ENCODE measurements around the gene TJP1.

The TJP1 gene

GRCh38 chr15:29685156-29686078, 136.9 kb downstream of the TJP1 start:
- Histone ChIP-seq H4K5ac (ENCODE audit: low read length) (no peak overlapping the region), H3K4me3 (ENCODE audit: low read length) (no peak overlapping the region), H3K9ac (ENCODE audit: low read length) (no peak overlapping the region), H3K27ac (ENCODE audit: low read depth, low read length) (no peak overlapping the region), H3K36me3 (ENCODE audit: control insufficient read depth, insufficient read depth, low read length) (no peaks in the 10 kb centered on the region), H3K56ac (ENCODE audit: low read length) (no peak overlapping the region), H2BK5ac (ENCODE audit: low read length) (no peak overlapping the region), H2AK5ac (ENCODE audit: low read length) (no peak overlapping the region), H3K18ac (ENCODE audit: low read length) (no peak overlapping the region), H3K4ac (ENCODE audit: low read depth, low read length) (no peak overlapping the region), H3K23ac (ENCODE audit: low read length) (no peak overlapping the region), H3K4me1 (ENCODE audit: control insufficient read depth, low read depth, low read length) (no peaks in the 10 kb centered on the region), H3K79me2 (ENCODE audit: control insufficient read depth, insufficient read depth, low read length) (no peaks in the 10 kb centered on the region), H4K8ac (ENCODE audit: low read depth, low read length) (no peak overlapping the region), H3K4me2 (ENCODE audit: low read length) (no peak overlapping the region), H2BK120ac (ENCODE audit: low read depth, low read length) (no peak overlapping the region), H3K79me1 (ENCODE audit: low read length) (no peaks in the 10 kb centered on the region), H3K27me3 (ENCODE audit: insufficient read depth, low read length, poor library complexity) (no peaks in the 10 kb centered on the region), H2BK15ac (replicated peaks; ENCODE audit: low read depth) (no peak overlapping the region)
- WGBS (ENCODE audit: extremely low coverage, insufficient coverage, low lambda C conversion rate) = no CpG with 5 or more reads among the region's 20 CpGs
- no peak for DNase-seq

GRCh38 chr15:29682781-29683180, 139.5 kb downstream of the TJP1 start:
- H3K18ac ChIP-seq (ENCODE audit: low read length) = no peak overlapping the region
- H2BK15ac ChIP-seq (replicated peaks; ENCODE audit: low read depth) = no peak overlapping the region
- no peak overlapping the region for H2AK5ac ChIP-seq (ENCODE audit: low read length)
- H3K9ac ChIP-seq (ENCODE audit: low read length) = no peak overlapping the region
- no peaks in the 10 kb centered on the region for H3K79me2 ChIP-seq (ENCODE audit: control insufficient read depth, insufficient read depth, low read length)
- no peak overlapping the region for H2BK120ac ChIP-seq (ENCODE audit: low read depth, low read length)
- H3K23ac ChIP-seq (ENCODE audit: low read length) = no peak overlapping the region
- no peak overlapping the region for H4K8ac ChIP-seq (ENCODE audit: low read depth, low read length)
- H4K5ac ChIP-seq (ENCODE audit: low read length) = no peak overlapping the region
- no peak overlapping the region for H3K4ac ChIP-seq (ENCODE audit: low read depth, low read length)
- no peak overlapping the region for H3K27ac ChIP-seq (ENCODE audit: low read depth, low read length)
- H3K4me3 ChIP-seq (ENCODE audit: low read length) = no peak overlapping the region
- H3K79me1 ChIP-seq (ENCODE audit: low read length) = no peaks in the 10 kb centered on the region
- no peak overlapping the region for H3K56ac ChIP-seq (ENCODE audit: low read length)
- H3K27me3 ChIP-seq (ENCODE audit: insufficient read depth, low read length, poor library complexity) = no peaks in the 10 kb centered on the region
- H3K4me2 ChIP-seq (ENCODE audit: low read length) = no peak overlapping the region
- no CpG with 5 or more reads among the region's 3 CpGs for WGBS (ENCODE audit: extremely low coverage, insufficient coverage, low lambda C conversion rate)
- no peak for DNase-seq
- H3K36me3 ChIP-seq (ENCODE audit: control insufficient read depth, insufficient read depth, low read length) = no peaks in the 10 kb centered on the region
- H3K4me1 ChIP-seq (ENCODE audit: control insufficient read depth, low read depth, low read length) = no peaks in the 10 kb centered on the region
- no peak overlapping the region for H2BK5ac ChIP-seq (ENCODE audit: low read length)

- Histone ChIP-seq H4K5ac (ENCODE audit: low read length) (no peak overlapping the region), H2AK5ac (ENCODE audit: low read length) (no peak overlapping the region), H3K4me1 (ENCODE audit: control insufficient read depth, low read depth, low read length) (no peaks in the 10 kb centered on the region), H3K4ac (ENCODE audit: low read depth, low read length) (no peak overlapping the region), H3K36me3 (ENCODE audit: control insufficient read depth, insufficient read depth, low read length) (no peaks in the 10 kb centered on the region), H2BK120ac (ENCODE audit: low read depth, low read length) (no peak overlapping the region), H3K4me2 (ENCODE audit: low read length) (no peak overlapping the region), H2BK15ac (replicated peaks; ENCODE audit: low read depth) (no peak overlapping the region), H3K4me3 (ENCODE audit: low read length) (no peak overlapping the region), H3K18ac (ENCODE audit: low read length) (no peak overlapping the region), H3K79me1 (ENCODE audit: low read length) (no peaks in the 10 kb centered on the region), H3K27ac (ENCODE audit: low read depth, low read length) (no peak overlapping the region), H3K27me3 (ENCODE audit: insufficient read depth, low read length, poor library complexity) (no peaks in the 10 kb centered on the region), H4K8ac (ENCODE audit: low read depth, low read length) (no peak overlapping the region), H3K9ac (ENCODE audit: low read length) (no peak overlapping the region), H3K79me2 (ENCODE audit: control insufficient read depth, insufficient read depth, low read length) (no peaks in the 10 kb centered on the region), H3K56ac (ENCODE audit: low read length) (no peak overlapping the region), H3K23ac (ENCODE audit: low read length) (no peak overlapping the region), H2BK5ac (ENCODE audit: low read length) (no peak overlapping the region)
- no CpG with 5 or more reads among the region's 4 CpGs for WGBS (ENCODE audit: extremely low coverage, insufficient coverage, low lambda C conversion rate)
- DNase-seq = no peak
These were observed 139.9 kb downstream of the TJP1 start for GRCh38 chr15:29682361-29682760.

GRCh38 chr15:29681946-29682345, 140.3 kb downstream of the TJP1 start:
- DNase-seq = no peak
- Histone ChIP-seq H3K27ac (ENCODE audit: low read depth, low read length) (no peak overlapping the region), H3K23ac (ENCODE audit: low read length) (no peak overlapping the region), H3K9ac (ENCODE audit: low read length) (no peak overlapping the region), H3K4ac (ENCODE audit: low read depth, low read length) (no peak overlapping the region), H4K8ac (ENCODE audit: low read depth, low read length) (no peak overlapping the region), H3K4me2 (ENCODE audit: low read length) (no peak overlapping the region), H2BK15ac (replicated peaks; ENCODE audit: low read depth) (no peak overlapping the region), H3K36me3 (ENCODE audit: control insufficient read depth, insufficient read depth, low read length) (no peaks in the 10 kb centered on the region), H3K56ac (ENCODE audit: low read length) (no peak overlapping the region), H4K5ac (ENCODE audit: low read length) (no peak overlapping the region), H3K18ac (ENCODE audit: low read length) (no peak overlapping the region), H3K4me1 (ENCODE audit: control insufficient read depth, low read depth, low read length) (no peaks in the 10 kb centered on the region), H2BK5ac (ENCODE audit: low read length) (no peak overlapping the region), H3K79me1 (ENCODE audit: low read length) (no peaks in the 10 kb centered on the region), H2BK120ac (ENCODE audit: low read depth, low read length) (no peak overlapping the region), H3K79me2 (ENCODE audit: control insufficient read depth, insufficient read depth, low read length) (no peaks in the 10 kb centered on the region), H3K4me3 (ENCODE audit: low read length) (no peak overlapping the region), H2AK5ac (ENCODE audit: low read length) (no peak overlapping the region), H3K27me3 (ENCODE audit: insufficient read depth, low read length, poor library complexity) (no peaks in the 10 kb centered on the region)
- WGBS (ENCODE audit: extremely low coverage, insufficient coverage, low lambda C conversion rate) = no CpG with 5 or more reads among the region's 9 CpGs

GRCh38 chr15:29681166-29681845, 141.0 kb downstream of the TJP1 start:
- WGBS (ENCODE audit: extremely low coverage, insufficient coverage, low lambda C conversion rate) = no CpG with 5 or more reads among the region's 15 CpGs
- H3K27me3 ChIP-seq (ENCODE audit: insufficient read depth, low read length, poor library complexity) = no peaks in the 10 kb centered on the region

More at GRCh38 chr15:29681166-29681845, 141.0 kb downstream of the TJP1 start:
- H3K18ac ChIP-seq (ENCODE audit: low read length) = no peak overlapping the region
- no peak overlapping the region for H4K5ac ChIP-seq (ENCODE audit: low read length)
- no peak overlapping the region for H3K27ac ChIP-seq (ENCODE audit: low read depth, low read length)
- H3K4me2 ChIP-seq (ENCODE audit: low read length) = no peak overlapping the region
- no peak overlapping the region for H3K23ac ChIP-seq (ENCODE audit: low read length)
- H3K79me1 ChIP-seq (ENCODE audit: low read length) = no peaks in the 10 kb centered on the region
- H2BK120ac ChIP-seq (ENCODE audit: low read depth, low read length) = no peak overlapping the region
- H3K4me3 ChIP-seq (ENCODE audit: low read length) = no peak overlapping the region
- no peak overlapping the region for H2BK15ac ChIP-seq (replicated peaks; ENCODE audit: low read depth)
- DNase-seq = no peak
- H3K4ac ChIP-seq (ENCODE audit: low read depth, low read length) = no peak overlapping the region
- no peaks in the 10 kb centered on the region for H3K36me3 ChIP-seq (ENCODE audit: control insufficient read depth, insufficient read depth, low read length)
- H3K9ac ChIP-seq (ENCODE audit: low read length) = no peak overlapping the region
- no peak overlapping the region for H2BK5ac ChIP-seq (ENCODE audit: low read length)
- H3K4me1 ChIP-seq (ENCODE audit: control insufficient read depth, low read depth, low read length) = no peaks in the 10 kb centered on the region
- no peak overlapping the region for H4K8ac ChIP-seq (ENCODE audit: low read depth, low read length)
- no peak overlapping the region for H2AK5ac ChIP-seq (ENCODE audit: low read length)
- H3K79me2 ChIP-seq (ENCODE audit: control insufficient read depth, insufficient read depth, low read length) = no peaks in the 10 kb centered on the region
- no peak overlapping the region for H3K56ac ChIP-seq (ENCODE audit: low read length)

Data from mesendoderm (in vitro differentiated cells).